ENCODE results near the gene EBPL.

GRCh38 chr13:49714757-49715156 lies 23.5 kb upstream of the EBPL start:
- TF ChIP-seq CTCF (IDR thresholded peaks at IDR 0.05) (no peak), POLR2A (IDR thresholded peaks at IDR 0.05) (no peak)

All from upper lobe of left lung (tissue), 4 donors.